Measurements from ENCODE around the gene NSDHL. TPM values are rescaled to one million over a fixed set of nuclear protein-coding genes. Genes with fewer than 3 reads are reported as not detected.

The NSDHL gene
- total and polyA plus RNA-seq, 2 experiments from 2014 or later: 32.4 to 34.3 TPM

DNA sequence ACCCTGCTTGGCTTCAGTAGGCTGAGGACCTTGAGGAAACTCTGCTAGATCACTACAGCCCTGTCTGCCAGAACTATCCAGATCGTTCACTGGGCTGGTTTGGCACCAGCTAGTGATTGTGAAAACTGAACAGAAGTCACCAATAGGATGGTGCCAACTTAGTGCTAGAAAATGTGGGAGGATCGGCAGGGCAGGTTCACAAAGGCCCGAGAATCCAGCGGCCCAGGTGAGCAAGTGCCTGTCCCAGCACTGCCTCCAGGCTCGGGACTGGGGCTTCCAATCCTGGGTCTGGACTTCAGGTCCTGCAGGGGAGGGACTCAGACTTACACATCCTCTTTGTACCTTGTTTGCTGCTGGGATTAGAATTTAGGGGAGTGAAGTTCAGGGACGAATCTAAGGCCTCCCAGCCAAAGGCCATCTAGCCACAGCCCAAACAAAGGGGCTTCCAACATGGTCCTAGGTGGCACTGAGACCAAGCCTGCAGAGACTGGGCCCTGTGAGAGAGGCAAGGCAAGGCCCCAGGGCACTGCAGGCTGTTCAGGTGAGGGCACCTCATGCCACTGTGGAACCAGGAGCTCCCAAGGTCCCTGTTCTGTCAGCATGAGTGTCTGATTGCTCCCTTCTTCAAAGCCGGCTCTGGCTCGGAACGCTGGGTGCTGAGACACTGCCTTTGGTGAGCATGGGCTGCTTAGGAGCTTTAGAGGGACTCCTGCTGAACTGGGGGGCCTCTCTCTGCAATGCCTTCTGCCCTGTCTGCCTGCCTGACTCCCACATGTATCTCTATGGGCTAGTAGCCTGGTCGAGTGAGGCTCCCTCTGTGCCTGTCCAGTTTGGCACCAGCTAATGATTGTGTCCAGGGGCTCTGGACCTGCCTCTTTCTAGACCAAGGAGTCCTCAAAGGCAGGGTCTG lies 46.3 kb downstream of the NSDHL start (continued):
- TF ChIP-seq, protein P1, sequence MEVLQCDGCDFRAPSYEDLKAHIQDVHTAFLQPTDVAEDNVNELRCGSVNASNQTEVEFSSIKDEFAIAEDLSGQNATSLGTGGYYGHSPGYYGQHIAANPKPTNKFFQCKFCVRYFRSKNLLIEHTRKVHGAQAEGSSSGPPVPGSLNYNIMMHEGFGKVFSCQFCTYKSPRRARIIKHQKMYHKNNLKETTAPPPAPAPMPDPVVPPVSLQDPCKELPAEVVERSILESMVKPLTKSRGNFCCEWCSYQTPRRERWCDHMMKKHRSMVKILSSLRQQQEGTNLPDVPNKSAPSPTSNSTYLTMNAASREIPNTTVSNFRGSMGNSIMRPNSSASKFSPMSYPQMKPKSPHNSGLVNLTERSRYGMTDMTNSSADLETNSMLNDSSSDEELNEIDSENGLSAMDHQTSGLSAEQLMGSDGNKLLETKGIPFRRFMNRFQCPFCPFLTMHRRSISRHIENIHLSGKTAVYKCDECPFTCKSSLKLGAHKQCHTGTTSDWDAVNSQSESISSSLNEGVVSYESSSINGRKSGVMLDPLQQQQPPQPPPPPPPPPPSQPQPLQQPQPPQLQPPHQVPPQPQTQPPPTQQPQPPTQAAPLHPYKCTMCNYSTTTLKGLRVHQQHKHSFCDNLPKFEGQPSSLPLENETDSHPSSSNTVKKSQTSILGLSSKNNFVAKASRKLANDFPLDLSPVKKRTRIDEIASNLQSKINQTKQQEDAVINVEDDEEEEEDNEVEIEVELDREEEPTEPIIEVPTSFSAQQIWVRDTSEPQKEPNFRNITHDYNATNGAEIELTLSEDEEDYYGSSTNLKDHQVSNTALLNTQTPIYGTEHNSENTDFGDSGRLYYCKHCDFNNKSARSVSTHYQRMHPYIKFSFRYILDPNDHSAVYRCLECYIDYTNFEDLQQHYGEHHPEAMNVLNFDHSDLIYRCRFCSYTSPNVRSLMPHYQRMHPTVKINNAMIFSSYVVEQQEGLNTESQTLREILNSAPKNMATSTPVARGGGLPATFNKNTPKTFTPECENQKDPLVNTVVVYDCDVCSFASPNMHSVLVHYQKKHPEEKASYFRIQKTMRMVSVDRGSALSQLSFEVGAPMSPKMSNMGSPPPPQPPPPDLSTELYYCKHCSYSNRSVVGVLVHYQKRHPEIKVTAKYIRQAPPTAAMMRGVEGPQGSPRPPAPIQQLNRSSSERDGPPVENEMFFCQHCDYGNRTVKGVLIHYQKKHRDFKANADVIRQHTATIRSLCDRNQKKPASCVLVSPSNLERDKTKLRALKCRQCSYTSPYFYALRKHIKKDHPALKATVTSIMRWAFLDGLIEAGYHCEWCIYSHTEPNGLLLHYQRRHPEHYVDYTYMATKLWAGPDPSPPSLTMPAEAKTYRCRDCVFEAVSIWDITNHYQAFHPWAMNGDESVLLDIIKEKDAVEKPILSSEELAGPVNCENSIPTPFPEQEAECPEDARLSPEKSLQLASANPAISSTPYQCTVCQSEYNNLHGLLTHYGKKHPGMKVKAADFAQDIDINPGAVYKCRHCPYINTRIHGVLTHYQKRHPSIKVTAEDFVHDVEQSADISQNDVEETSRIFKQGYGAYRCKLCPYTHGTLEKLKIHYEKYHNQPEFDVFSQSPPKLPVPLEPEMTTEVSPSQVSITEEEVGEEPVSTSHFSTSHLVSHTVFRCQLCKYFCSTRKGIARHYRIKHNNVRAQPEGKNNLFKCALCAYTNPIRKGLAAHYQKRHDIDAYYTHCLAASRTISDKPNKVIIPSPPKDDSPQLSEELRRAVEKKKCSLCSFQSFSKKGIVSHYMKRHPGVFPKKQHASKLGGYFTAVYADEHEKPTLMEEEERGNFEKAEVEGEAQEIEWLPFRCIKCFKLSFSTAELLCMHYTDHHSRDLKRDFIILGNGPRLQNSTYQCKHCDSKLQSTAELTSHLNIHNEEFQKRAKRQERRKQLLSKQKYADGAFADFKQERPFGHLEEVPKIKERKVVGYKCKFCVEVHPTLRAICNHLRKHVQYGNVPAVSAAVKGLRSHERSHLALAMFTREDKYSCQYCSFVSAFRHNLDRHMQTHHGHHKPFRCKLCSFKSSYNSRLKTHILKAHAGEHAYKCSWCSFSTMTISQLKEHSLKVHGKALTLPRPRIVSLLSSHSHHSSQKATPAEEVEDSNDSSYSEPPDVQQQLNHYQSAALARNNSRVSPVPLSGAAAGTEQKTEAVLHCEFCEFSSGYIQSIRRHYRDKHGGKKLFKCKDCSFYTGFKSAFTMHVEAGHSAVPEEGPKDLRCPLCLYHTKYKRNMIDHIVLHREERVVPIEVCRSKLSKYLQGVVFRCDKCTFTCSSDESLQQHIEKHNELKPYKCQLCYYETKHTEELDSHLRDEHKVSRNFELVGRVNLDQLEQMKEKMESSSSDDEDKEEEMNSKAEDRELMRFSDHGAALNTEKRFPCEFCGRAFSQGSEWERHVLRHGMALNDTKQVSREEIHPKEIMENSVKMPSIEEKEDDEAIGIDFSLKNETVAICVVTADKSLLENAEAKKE (CRISPR knock-in tag; IDR thresholded peaks at IDR 0.05): no peak
- no peak for TF ChIP-seq POLR2AphosphoS5 (IDR thresholded peaks at IDR 0.05; ENCODE audit: low read depth)
- TF ChIP-seq EZH2 (IDR thresholded peaks at IDR 0.05; ENCODE audit: low read depth, unreplicated experiment): no peak

DNA sequence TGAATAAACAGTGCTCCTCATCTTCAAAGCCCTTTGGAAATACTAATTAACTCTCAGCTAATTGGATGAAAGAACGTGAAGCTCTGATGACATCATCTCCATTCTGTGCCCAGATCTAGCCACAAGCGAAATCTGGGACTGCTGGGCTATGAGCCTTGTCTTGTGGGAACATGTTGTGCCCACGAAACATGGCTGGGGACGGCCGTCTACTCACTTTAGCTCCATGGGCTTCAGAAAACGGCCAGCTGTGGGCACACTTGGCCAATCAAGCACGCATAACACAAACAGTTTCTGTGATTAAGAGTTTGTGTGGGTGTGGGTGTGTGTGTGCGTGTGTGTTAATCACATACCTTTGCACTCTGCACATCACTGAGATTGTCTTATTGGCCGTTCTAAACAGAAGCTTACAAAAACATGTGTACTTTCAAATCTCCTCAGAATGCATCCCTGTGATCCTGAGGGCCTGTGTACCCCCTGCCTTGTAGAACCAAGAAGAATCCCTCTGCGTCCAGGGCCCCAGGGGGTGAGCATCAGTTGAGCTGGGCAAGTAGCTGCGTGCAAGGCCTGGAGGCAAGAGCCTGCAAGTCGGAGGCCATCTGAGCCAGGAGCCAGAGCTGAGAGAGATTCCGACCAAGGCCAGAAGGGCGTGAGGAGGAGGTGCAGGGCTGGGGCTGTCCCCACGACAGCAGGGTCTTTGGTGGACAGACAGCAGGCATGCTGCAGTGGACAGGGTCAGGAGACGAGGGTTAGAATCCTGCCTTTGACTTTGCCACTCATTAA lies 48.3 kb downstream of the NSDHL start:
- Histone ChIP-seq H3K27me3 (ENCODE audit: insufficient read depth) (no peaks in the 10 kb centered on the region), H3K36me3 (ENCODE audit: insufficient read depth) (no peaks in the 10 kb centered on the region), H4K20me1 (replicated peaks; ENCODE audit: insufficient read depth) (no peaks in the 10 kb centered on the region), H3K79me2 (replicated peaks; ENCODE audit: insufficient read depth) (no peaks in the 10 kb centered on the region), H3K9me2 (ENCODE audit: insufficient read depth) (no peaks in the 10 kb centered on the region), H3F3A (replicated peaks; ENCODE audit: low read depth) (no peaks in the 10 kb centered on the region), H3K27ac (ENCODE audit: low read depth) (no peak overlapping the region), H3K4me1 (ENCODE audit: insufficient read depth) (no peaks in the 10 kb centered on the region), H3K4me2 (no peak overlapping the region), H3K4me3 (no peak overlapping the region), H2AFZ (no peak overlapping the region)
- H3K9me3 Mint-ChIP-seq: peaks cover 7% of the 10 kb centered on the region
- H3K4me1 Mint-ChIP-seq: peaks cover under 1% of the 10 kb centered on the region; the same call in 1 of the 3 replicates
- peaks cover 6% of the 10 kb centered on the region for H3K27me3 Mint-ChIP-seq (ENCODE audit: insufficient read depth, low read depth, poor library complexity)
- H3K36me3 Mint-ChIP-seq (ENCODE audit: low read depth): no peaks in the 10 kb centered on the region
- ATAC-seq (no peak), DNase-seq (ENCODE audit: low spot score) (no peak)
- H3K27ac Mint-ChIP-seq: no peak overlapping the region
- no peak overlapping the region for H3K4me3 Mint-ChIP-seq
- TF ChIP-seq NANOG (IDR thresholded peaks at IDR 0.05; ENCODE audit: borderline replicate concordance) (no peak), EZH2phosphoT487 (IDR thresholded peaks at IDR 0.05; ENCODE audit: unreplicated experiment) (no peak), POLR2AphosphoS5 (IDR thresholded peaks at IDR 0.05; ENCODE audit: low read depth) (no peak), CREB1 (CRISPR knock-in tag; IDR thresholded peaks at IDR 0.05; ENCODE audit: low read depth) (no peak)
- TF ChIP-seq, protein P2, sequence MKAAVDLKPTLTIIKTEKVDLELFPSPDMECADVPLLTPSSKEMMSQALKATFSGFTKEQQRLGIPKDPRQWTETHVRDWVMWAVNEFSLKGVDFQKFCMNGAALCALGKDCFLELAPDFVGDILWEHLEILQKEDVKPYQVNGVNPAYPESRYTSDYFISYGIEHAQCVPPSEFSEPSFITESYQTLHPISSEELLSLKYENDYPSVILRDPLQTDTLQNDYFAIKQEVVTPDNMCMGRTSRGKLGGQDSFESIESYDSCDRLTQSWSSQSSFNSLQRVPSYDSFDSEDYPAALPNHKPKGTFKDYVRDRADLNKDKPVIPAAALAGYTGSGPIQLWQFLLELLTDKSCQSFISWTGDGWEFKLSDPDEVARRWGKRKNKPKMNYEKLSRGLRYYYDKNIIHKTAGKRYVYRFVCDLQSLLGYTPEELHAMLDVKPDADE (IDR thresholded peaks at IDR 0.05): no peak
